ENCODE measurements around the gene SEPTIN10.
"Not testable (repeated sequence)": the region's sequence is repeated elsewhere in the genome, so short reads cannot be mapped to it uniquely, and the experiment has no call there.

SEPTIN10 gene

DNA sequence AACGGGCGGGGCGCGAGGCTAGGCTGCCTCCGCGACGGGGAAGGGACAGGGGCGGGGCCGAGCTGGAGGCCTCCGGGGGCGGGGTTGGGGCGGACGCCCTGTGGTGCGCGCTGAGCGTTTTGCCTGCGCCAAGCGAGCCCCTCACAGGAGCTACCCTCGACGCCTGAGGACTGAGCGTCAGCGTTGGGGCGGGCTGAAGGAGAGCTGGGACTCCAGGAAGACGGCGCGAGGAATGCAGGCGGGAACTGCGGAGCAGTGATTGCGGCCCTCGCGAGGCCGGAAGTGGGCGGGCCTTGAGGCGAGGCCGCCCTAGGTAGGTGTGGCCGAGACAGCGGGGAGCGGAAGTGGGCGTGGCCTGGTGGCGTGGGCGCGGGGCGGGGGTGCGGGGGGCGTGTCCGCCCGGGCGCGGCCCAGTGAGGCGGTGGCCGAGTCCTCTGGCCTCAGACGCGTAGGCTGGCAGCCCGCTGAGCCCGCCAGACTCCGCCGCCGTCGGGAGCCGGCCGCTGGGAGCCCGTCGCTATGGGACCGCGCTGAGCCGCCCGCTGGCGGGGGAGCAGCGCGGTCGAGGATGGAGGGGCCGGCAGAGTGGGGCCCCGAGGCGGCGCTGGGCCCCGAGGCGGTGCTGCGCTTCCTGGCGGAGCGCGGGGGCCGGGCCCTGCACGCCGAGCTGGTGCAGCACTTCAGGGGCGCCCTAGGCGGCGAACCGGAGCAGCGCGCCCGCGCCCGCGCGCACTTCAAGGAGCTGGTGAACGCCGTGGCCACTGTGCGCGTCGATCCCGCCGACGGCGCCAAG lies at the start of gene SEPTIN10, which contains the start of gene SOWAHC:
Gene SEPTIN10, minus strand, starts transcription at position 45 of the 793 bp plus-strand sequence. CDS start 139 bp downstream, outside the sequence.
Gene SOWAHC, plus strand, starts transcription at position 443 of the 793 bp plus-strand sequence. Its CDS starts 126 bp downstream, at position 569.
- peak within 1 kb of the TSS; percentile 60 to 84 (median 68) for H3K4me3 ChIP-seq
- peak within 1 kb of the TSS; percentile 64 to 100 (median 97) for H3K27ac ChIP-seq

DNA sequence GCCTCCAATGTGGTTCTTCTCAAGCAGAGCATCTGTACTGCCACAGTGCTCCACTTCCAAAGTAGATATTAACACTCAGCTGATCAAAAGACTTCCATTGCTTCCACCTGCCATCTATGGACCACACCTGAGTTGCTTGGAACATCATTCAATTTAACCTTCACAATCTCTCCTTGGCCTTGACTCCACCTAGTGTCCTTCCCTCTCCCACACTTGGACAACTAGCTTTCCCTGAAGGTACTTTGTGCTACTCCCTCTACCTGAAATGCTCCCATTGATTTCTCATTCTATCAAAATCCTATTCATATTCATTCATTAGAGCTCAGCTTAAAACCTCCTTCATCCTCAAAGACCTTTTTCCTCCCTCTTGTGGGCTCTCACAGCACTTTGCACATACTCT lies 49.1 kb upstream of the SEPTIN10 start:
- no peak overlapping the region for H3K4me3 ChIP-seq
- H3K27ac ChIP-seq = peak overlapping the region in 18 of 21 experiments; percentile 23 to 83 (median 58)

DNA sequence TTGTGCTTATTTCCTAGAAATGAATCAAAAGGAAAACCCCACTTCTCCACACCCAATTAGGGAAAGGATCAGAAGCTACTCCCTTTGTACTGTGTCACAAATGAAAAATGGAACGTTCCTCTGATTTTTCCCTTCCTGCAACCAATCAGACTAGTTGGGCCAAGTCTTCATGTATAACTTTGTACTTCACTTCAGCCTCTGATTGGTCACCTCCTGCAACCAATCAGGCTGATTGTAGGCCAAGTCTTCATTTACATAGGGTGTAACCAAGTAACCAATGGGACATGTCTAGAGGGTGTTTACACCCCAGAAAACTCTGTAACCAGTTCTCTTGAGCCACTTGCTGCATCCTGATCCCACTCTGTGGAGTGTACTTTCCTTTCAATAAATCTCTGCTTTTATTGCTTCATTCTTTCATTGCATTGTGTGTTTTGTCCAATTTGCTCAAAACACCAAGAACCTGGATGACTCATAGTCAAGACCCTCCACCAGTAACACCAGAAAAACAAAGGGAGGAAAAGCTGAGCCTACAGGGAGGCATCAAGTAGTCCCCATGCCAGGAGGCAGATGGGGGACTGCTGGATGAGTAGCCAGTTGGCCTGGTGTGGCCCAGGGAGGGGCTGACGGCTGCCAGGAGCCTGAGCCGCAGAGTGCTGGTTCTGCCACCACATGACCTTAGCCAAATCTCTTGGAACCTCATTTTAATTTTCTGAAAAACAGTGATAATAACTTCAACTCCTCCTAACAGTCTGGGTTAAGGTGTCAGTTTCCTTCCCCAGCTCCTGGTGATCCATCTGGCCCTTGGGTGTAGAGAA lies 46.5 kb upstream of the SEPTIN10 start:
- no peak overlapping the region for H3K4me3 ChIP-seq
- H3K27ac ChIP-seq = peak overlapping the region in 8 of 21 experiments; percentile 2 to 55 (median 21)

DNA sequence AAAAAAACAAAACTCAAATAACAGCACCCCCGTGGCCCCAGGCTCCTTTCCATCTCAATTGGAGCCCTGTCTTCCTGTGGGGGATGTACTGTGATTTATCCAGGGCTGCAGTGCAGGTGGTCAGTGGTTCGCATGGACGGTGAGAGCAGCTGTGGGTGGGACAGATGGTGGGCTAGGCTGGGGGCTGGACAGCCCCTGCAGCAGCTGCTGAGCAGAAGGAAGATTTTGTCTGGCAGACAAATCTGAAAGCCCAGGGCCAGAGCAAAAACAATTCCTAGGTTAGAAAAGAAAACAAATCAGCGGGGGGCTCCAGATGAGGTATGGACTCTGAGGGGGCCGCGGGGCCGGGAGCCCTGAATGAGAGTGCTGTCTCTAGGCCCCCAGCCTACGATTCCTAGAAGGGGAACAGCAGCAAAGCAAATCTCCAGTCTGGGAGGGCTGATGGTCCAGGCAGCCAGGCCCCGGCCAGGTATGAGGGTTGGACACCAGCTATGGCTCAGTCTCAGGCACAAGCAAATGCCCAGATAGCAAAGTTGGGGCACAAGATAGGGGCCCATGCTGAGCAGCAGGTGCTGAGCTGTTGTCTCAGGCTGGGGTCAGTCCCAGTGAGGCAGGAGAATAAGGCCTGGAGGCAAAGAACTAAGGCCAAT lies 45.8 kb upstream of the SEPTIN10 start:
- H3K27ac ChIP-seq = peak overlapping the region in 1 of 21 experiments; percentile 1
- H3K4me3 ChIP-seq = no peak overlapping the region

DNA sequence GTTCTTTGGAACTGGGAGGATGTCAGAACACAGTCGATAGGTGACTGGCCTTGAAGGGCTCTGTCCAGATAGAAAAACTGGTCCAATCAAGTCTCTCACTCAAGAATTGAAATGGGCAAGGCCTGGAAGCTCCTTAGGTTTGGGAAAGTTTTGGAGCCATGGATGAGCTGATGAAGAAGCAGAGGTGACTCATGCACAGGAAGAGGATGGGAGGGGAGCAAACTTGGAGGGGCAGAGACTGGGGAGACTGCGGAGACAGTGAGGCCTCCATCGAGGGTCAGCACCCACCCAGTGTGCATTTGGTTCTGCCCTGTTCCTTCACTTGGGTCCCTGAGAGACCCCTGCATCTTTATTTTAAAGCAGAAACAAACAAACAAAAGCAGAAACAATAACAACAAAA lies 41.5 kb upstream of the SEPTIN10 start:
- no peak overlapping the region for H3K27ac ChIP-seq
- H3K4me3 ChIP-seq = no peak overlapping the region

DNA sequence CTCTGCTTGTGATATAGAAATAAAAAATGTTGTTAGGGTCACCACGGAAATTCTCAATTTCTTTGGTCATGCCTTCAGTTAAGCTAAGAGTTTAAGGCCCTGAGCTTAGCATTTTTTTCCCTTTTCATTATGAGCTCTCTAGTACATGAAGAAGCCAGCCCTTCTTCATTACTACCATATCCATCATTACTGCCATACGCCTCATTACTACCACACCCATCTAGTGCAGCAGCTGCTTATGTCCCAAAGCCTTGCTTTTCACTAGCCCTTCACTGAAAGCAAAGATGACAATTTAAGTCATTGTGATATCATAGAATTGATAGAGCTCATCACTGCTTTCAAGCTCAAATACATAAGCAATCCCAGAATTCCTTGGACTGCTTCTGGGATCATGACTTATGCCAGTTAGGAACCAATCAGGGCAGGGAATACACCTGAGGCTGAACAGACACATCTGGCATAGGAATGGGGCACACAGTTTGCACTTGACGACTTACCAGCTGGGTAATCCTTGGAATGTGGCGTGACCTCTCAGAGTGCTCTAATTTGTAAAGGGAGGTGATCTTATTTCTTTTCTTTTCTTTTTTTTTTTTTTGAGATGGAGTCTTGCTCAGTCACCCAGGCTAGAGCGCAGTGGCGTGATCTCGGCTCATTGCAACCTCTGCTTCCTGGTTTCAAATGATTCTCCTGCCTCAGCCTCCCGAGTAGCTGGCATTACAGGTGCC lies 40.7 kb upstream of the SEPTIN10 start:
- no peak overlapping the region for H3K27ac ChIP-seq
- no peak overlapping the region for H3K4me3 ChIP-seq

DNA sequence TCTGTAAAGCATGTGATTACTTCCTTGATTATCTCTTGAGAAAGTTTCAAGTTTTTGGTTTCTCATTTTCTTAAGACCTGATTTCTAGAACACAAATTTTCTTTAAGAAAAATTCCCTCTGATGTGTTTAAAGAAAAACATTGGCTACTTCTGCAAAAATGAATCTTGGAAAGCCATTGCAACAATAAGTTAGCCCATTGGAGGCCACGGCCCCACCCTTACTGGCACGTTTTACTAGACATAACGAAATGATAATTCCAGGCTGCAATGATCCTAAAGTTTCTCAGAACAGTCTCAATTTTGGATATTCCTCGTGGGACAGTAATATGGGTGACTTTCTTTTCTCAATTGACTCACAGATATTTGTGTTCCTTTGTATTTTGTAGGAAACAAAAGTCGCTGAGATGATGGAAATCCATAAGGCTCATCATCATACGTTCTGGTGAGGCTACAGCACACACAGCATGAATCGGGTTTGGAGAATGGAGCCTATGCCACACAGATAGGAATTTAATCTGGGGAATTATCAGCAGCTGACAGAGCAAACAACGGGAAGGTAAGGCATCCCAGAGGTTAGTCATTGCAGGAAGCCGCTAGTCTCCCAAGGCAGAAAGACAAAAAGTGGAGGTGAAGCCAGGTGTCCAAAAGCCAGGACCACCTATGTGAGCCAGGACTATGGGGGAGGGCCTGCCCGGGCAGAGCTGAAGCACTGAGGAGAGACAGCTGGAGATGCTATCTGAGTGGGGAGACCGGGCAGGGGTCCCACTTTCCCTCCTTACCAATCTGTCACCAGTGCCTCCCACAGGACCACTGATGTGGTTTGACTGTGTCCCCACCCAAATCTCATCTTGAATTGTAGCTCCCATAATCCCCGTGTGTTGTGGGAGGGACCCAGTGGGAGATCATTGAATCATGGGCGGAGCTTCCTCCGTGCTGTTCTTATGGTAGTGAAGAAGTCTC lies 36.2 kb upstream of the SEPTIN10 start:
- no peak overlapping the region for H3K27ac ChIP-seq

DNA sequence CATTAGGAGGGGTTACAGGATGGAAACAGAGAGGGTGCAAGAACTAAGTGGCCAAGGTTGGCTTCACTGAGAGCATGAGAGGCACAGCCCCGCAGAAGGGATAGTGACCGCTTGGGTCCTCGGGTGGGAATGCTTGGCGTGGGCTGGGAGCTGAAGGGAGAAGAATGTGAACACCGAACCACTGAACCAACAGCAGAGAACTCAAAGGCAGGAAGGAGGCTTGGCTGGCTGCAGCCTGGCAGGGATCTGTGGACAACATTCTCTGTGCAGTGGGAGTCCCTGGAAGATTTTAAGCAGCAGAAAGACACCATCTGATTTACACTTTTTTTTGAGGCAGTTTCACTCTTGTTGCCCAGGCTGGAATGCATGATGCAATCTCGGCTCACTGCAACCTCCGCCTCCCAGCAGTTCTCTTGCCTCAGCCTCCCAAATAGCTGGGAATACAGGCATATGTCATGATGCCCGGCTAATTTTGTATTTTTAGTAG lies 34.3 kb upstream of the SEPTIN10 start:
- Histone ChIP-seq H3K4me3 (no peak overlapping the region), H3K27ac (peak overlapping the region in 3 of 21 experiments; percentile 10 to 21 (median 13))

More for the DNA sequence above, 36.2 kb upstream of the SEPTIN10 start:
- H3K4me3 ChIP-seq = no peak overlapping the region

DNA sequence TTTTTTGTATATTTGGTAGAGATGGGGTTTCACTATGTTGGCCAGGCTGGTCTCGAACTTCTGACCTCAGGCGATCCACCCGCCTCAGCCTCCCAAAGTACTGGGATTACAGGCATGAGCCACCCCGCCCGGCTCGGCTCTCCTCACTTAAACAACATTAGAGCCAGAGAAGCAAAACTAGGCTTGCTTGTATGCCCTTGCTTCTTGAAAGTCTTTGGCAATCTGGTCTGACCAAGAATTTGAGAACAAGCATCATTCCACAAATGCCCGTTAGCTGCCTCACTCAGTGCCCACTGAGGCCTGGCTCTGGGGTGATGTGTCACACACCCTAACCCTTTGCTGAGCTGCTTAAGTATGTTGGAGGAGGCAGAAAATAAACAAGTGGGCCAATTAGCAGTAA lies 33.9 kb upstream of the SEPTIN10 start:
- peak overlapping the region in 5 of 21 experiments; percentile 2 to 21 (median 11) for H3K27ac ChIP-seq
- no peak overlapping the region for H3K4me3 ChIP-seq

DNA sequence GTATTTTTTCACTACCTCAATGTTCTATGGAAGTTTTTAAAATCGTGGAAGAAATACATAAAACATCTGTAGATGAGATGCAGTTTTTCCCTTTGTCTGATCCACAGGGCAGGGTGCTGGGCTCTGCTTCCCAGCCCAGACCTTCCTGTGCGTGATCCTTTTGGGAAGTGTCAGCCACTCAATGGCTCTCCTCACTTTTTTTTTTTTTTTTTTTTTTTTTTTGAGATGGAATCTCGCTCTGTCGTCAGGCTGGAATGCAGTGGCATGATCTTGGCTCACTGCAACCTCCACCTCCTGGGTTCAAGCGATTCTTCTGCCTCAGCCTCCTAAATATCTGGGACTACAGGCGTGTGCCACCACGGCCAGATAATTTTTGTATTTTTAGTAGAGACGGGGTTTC lies 33.2 kb upstream of the SEPTIN10 start:
- H3K4me3 ChIP-seq = no peak overlapping the region
- peak overlapping the region in 1 of 21 experiments; percentile 11 for H3K27ac ChIP-seq

DNA sequence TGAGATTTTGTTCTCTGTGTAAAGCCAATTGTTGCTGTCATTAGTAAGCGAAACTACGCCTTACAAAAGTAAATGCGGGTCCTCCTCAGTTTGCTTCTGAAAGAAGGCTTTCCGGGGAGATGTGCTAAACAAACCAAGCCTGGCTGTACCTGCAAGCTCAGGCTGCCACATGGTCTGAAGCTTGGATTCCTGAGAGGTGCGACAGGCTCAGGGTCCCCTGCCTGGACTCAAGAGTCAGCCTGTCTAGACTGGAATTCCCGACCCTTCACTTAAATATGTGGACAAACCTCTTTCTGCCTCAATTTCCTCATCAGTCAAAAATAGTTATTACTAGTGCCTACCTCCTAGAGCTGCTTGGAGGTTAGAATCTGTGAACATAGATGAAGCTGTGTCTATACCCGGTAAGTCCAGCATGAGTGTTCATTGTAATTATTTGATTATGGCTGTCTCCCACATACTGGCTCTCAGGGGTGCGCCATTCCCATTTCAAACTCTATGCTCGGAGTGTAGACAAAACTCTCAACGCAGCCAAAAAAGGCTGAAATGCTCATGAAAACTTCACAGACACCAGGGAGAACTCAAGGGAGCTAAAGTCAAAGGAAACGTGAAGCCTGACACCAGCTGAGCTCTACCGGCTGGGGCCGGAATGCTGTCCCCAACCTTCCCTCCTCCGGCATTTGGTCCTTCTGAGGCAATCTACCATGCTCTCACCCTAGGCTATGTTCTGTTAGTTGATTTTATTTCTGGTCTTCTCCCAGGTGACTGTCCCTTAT lies 31.8 kb upstream of the SEPTIN10 start:
- Histone ChIP-seq H3K27ac (peak overlapping the region in 10 of 21 experiments; percentile 30 to 82 (median 70)), H3K4me3 (no peak overlapping the region)

DNA sequence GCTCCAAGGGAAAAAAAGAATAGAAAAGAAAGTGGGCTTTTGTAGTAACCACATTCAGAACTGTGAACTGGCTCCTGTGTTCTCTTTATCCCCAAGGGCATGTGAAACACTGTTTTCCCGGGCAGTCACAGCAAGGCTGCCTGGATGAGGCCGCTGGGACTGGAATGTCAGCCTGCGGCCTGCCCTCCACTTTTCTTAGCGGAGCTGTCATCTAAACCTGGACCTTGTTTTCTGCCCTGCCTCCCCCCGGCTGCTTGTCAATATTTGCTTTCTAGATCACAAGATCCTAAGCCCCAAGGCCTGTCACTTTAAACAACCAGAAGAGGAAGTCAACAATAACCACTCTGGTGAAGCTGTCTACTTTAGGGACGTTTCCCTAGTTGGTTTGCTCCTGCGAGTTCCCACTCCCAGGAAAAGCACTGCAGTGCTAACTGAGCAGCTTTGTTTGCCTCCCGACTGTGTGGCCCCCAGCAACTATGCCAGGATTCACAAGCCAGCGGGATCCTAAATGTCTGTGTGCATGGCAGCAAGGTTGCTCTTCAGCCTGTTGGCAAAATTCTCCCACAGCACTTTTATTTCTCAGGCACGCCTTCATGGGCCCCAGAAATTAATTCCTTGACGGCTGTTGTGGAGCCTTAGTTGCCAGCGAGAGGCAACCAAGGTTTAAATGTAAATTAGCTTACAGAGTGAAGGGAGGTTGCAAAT lies 31.0 kb upstream of the SEPTIN10 start:
- no peak overlapping the region for H3K4me3 ChIP-seq

DNA sequence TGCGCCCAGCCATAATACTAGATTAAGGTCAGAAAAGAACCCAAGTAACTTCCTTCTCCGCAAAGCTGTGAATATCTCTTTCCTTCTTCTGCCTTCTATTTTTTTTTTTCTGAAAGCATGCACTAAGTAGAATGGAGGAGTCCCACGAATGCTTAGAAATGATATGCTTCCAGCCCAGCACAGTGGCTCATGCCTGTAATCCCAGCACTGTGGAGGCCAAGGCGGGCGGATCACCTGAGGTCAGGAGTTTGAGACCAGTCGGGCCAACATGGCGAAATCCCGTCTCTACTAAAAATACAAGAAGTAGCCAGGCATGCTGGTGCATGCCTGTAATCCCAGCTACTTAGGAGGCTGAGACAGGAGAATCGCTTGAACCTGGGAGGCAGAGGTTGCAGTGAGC lies 26.2 kb upstream of the SEPTIN10 start:
- H3K4me3 ChIP-seq, H3K27ac ChIP-seq: not testable (repeated sequence)

More for the DNA sequence above, 31.0 kb upstream of the SEPTIN10 start:
- H3K27ac ChIP-seq = peak overlapping the region in 20 of 21 experiments; percentile 19 to 82 (median 58)

DNA sequence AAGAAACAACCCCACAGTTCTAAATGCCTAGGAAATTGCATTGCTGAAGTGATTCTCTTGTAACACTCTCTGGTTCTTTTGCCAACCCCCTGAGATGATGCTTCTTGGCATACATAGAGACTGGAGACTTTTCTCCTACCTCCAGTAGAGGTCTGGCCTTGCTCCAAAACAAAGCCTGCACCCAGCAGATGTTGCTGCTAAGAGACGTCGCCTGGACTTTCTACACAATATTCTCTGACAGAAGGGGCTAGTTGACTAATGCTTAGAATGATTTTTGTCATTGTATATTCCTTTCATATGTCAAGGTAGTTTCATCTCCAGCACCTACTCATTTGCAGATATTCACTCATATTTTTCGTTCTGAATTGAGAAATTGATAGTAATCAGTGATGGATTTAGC lies 25.0 kb upstream of the SEPTIN10 start:
- Histone ChIP-seq H3K27ac (peak overlapping the region in 1 of 21 experiments; percentile 41), H3K4me3 (no peak overlapping the region)

DNA sequence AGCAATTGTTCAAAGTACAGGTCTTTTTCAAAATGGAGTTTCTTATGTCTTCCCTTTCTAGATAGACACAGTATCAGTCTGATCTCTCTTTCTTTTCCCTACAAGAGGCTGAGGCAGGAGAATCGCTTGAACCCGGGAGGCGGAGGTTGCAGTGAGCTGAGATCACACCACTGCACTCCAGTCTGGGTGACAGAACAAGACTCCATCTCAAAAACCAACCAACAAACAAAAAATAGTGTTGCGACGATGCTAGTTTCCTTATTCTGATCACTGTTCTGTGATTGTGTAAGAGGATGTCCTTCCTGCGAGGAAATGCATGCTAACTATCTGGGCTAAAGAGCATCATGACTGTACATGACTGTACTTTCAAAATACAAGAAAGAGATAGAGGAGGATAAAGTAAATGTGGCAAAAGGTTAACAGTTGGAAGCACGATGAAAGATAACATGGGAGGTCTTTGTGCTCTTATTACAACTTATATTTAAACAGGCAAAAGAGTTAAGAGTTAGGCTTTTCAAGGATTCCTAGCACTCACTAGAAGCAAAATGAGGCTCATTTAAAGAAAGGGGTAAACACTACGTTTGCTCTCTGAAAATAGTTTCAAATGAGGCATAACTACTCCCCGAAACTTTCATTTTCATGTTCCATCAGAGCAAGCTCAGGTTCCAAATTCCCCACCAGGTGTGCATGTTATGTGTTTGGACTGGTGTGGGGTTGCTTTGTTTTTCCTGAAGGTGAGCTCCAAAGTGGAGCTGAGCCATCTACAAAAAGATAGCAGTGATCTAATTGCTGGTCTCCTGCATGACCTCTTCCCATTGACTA lies 24.2 kb upstream of the SEPTIN10 start:
- H3K4me3 ChIP-seq = no peak overlapping the region
- peak overlapping the region in 7 of 21 experiments; percentile 36 to 65 (median 42) for H3K27ac ChIP-seq

DNA sequence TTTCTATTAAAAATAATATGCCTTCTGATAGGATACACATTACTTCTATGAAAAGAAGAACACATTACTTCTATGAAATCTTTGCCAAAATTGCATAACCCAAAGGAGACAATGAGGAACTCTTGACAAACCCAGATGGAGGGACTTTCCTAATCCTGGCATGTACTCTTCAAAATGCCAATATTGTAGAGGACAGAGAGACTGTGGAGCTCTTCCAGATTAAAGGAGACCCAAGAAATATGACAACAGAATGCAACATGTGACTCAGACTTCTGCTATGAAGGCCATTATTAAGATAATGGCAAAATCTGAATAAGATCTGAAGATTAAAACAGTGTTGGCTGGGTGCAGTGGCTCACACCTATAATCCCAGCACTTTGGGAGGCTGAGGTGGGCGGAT lies 22.6 kb upstream of the SEPTIN10 start:
- Histone ChIP-seq H3K27ac (peak overlapping the region in 8 of 21 experiments; percentile 4 to 58 (median 42)), H3K4me3 (no peak overlapping the region)
